HG03139 (cell line): ENCODE measurements around the gene DOCK4.

Experiments used
- ATAC-seq: cut with Tn5 transposase; IDR thresholded peaks from one replicate; pipeline ENCODE4 v1.9.1; 2021; ENCODE audit not compliant: unreplicated experiment

DOCK4 gene

GRCh38 chr7:112193915-112194502 is 12.2 kb downstream of the DOCK4 start:
- no peak for ATAC-seq

GRCh38 chr7:112192236-112193154 is 13.7 kb downstream of the DOCK4 start:
- no peak for ATAC-seq

- no peak for ATAC-seq
Observed at GRCh38 chr7:112190120-112190519, 16.1 kb downstream of the DOCK4 start.

- ATAC-seq: no peak
Observed at GRCh38 chr7:112189691-112190090, 16.5 kb downstream of the DOCK4 start.

- no peak for ATAC-seq
Observed at GRCh38 chr7:112188257-112188656, 17.9 kb downstream of the DOCK4 start.

GRCh38 chr7:112186300-112186699 is 19.9 kb downstream of the DOCK4 start:
- ATAC-seq: no peak

- ATAC-seq: no peak
Observed at GRCh38 chr7:112185005-112185834, 21.0 kb downstream of the DOCK4 start.

GRCh38 chr7:112184455-112184854 is 21.7 kb downstream of the DOCK4 start:
- no peak for ATAC-seq

GRCh38 chr7:112183266-112183665 is 22.9 kb downstream of the DOCK4 start:
- ATAC-seq: no peak

- ATAC-seq: no peak
Observed at GRCh38 chr7:112182749-112183148, 23.4 kb downstream of the DOCK4 start.

- ATAC-seq: no peak
Observed at GRCh38 chr7:112180223-112180622, 26.0 kb downstream of the DOCK4 start.

GRCh38 chr7:112176693-112177415 is 29.3 kb downstream of the DOCK4 start:
- no peak for ATAC-seq

- ATAC-seq: no peak
Observed at GRCh38 chr7:112176241-112176640, 30.0 kb downstream of the DOCK4 start.

GRCh38 chr7:112174192-112174591 is 32.0 kb downstream of the DOCK4 start:
- ATAC-seq: no peak

- ATAC-seq: no peak
Observed at GRCh38 chr7:112173568-112173905, 32.7 kb downstream of the DOCK4 start.

GRCh38 chr7:112172870-112173567 is 33.2 kb downstream of the DOCK4 start:
- no peak for ATAC-seq

- ATAC-seq: no peak
Observed at GRCh38 chr7:112171673-112172072, 34.5 kb downstream of the DOCK4 start.

- ATAC-seq: no peak
Observed at GRCh38 chr7:112168915-112169314, 37.3 kb downstream of the DOCK4 start.

GRCh38 chr7:112167147-112167546 is 39.1 kb downstream of the DOCK4 start:
- no peak for ATAC-seq

GRCh38 chr7:112162784-112163506 is 43.3 kb downstream of the DOCK4 start:
- ATAC-seq: no peak
